NCI-H69 (cell line): ENCODE measurements around the gene FNDC3B.
"Not testable (repeated sequence)": the region's sequence is repeated elsewhere in the genome, so short reads cannot be mapped to it uniquely, and the experiment has no call there.

Source experiments
- DNase-seq: peaks from one replicate; lab custom pipeline; 2025; lab: John Stamatoyannopoulos, UW

The FNDC3B gene

GRCh38 chr3:172039436-172040077 lies at the start of gene FNDC3B:
TSS of gene FNDC3B (plus strand) at chr3:172039578. CDS start at chr3:172112480, 72,902 bp downstream.
- DNase-seq: peak; percentile 98

GRCh38 chr3:171990239-171990638 lies 49.1 kb upstream of the FNDC3B start:
- not testable (repeated sequence) for DNase-seq

GRCh38 chr3:171991166-171991565 lies 48.2 kb upstream of the FNDC3B start:
- DNase-seq: no peak

- no peak for DNase-seq
These were observed 44.5 kb upstream of the FNDC3B start for GRCh38 chr3:171994646-171995428.

GRCh38 chr3:171995486-171995885 lies 43.9 kb upstream of the FNDC3B start:
- no peak for DNase-seq

- no peak for DNase-seq
These were observed 43.1 kb upstream of the FNDC3B start for GRCh38 chr3:171996178-171996817.

GRCh38 chr3:171998731-171999130 lies 40.6 kb upstream of the FNDC3B start:
- not testable (repeated sequence) for DNase-seq

GRCh38 chr3:172001616-172002015 lies 37.8 kb upstream of the FNDC3B start:
- DNase-seq: not testable (repeated sequence)

GRCh38 chr3:172002512-172003078 lies 36.8 kb upstream of the FNDC3B start:
- DNase-seq: no peak

GRCh38 chr3:172003146-172003545 lies 36.2 kb upstream of the FNDC3B start:
- no peak for DNase-seq

GRCh38 chr3:172007065-172007370 lies 32.4 kb upstream of the FNDC3B start:
- no peak for DNase-seq

GRCh38 chr3:172009803-172010202 lies 29.6 kb upstream of the FNDC3B start:
- peak; percentile 27 for DNase-seq

GRCh38 chr3:172012775-172013174 lies 26.6 kb upstream of the FNDC3B start:
- no peak for DNase-seq

GRCh38 chr3:172014145-172014544 lies 25.2 kb upstream of the FNDC3B start:
- DNase-seq: no peak

- DNase-seq: no peak
These were observed 21.0 kb upstream of the FNDC3B start for GRCh38 chr3:172018364-172018763.

GRCh38 chr3:172020763-172021162 lies 18.6 kb upstream of the FNDC3B start:
- DNase-seq: no peak

- DNase-seq: no peak
These were observed 18.2 kb upstream of the FNDC3B start for GRCh38 chr3:172021164-172021563.

GRCh38 chr3:172021859-172022258 lies 17.5 kb upstream of the FNDC3B start:
- DNase-seq: no peak

GRCh38 chr3:172023915-172024314 lies 15.5 kb upstream of the FNDC3B start:
- DNase-seq: no peak

- DNase-seq: no peak
These were observed 14.7 kb upstream of the FNDC3B start for GRCh38 chr3:172024679-172025078.

- no peak for DNase-seq
These were observed 9.8 kb upstream of the FNDC3B start for GRCh38 chr3:172029425-172030098.

- no peak for DNase-seq
These were observed 9.2 kb upstream of the FNDC3B start for GRCh38 chr3:172030181-172030580.
